Measurements from ENCODE around the gene PPP3R1.

DNA sequence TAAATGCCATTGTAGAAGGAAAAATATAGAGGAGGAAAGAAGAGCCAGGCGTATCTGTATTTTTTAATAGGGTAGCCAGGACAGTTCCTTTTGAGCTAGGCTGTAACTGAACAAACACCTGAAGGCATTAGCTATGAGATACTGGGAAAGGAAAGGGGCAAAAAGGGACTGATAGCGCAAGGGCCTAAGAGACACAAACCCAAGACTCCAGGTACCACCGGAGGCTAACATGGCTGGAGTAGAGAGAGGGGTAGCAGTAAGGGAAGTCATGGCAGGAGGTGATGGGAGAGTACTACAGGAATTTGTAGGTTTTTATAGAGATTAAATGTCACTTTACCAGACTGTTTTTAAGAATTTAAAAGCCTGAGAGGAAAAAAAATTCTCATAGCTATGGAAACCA is 73.9 kb downstream of the PPP3R1 start:
- TF ChIP-seq, protein P1, sequence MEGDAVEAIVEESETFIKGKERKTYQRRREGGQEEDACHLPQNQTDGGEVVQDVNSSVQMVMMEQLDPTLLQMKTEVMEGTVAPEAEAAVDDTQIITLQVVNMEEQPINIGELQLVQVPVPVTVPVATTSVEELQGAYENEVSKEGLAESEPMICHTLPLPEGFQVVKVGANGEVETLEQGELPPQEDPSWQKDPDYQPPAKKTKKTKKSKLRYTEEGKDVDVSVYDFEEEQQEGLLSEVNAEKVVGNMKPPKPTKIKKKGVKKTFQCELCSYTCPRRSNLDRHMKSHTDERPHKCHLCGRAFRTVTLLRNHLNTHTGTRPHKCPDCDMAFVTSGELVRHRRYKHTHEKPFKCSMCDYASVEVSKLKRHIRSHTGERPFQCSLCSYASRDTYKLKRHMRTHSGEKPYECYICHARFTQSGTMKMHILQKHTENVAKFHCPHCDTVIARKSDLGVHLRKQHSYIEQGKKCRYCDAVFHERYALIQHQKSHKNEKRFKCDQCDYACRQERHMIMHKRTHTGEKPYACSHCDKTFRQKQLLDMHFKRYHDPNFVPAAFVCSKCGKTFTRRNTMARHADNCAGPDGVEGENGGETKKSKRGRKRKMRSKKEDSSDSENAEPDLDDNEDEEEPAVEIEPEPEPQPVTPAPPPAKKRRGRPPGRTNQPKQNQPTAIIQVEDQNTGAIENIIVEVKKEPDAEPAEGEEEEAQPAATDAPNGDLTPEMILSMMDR (conservative IDR thresholded peaks at IDR 0.05; ENCODE audit: low read length): no peak
- no peak for TF ChIP-seq EZH2phosphoT487 (IDR thresholded peaks at IDR 0.05; ENCODE audit: borderline replicate concordance)
